ENCODE data around the gene COA7. TPM values are rescaled to one million over a fixed set of nuclear protein-coding genes. Genes with fewer than 3 reads are reported as not detected.
A peak's percentile ranks its signal among the peaks of the same experiment; 100 is the strongest.

COA7 gene
- total RNA-seq, 2 donors from 2014 or later, result 21.3 to 28.1 TPM

DNA sequence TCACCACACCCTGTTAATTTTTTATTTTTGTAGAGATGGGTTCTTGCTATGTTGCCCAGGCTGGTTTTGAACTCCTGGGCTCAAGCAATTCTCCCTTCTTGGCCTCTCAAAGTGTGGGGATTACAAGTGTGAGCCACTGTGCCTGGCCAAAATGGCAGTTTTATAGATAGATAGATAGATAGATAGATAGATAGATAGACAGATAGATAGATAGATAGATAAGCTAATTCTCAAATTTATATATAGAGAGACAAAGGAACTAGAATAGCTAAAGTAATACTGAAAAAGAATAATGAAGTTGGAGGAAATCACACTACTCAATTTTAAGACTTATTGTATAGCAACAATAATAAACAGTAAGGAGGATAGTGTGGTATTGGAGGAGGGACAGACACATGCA, 44.1 kb downstream of the COA7 start:
- ATAC-seq (no peak), DNase-seq (no peak)
- intact Hi-C loops (cut with DNase I, micrococcal nuclease), result no loop called here

DNA sequence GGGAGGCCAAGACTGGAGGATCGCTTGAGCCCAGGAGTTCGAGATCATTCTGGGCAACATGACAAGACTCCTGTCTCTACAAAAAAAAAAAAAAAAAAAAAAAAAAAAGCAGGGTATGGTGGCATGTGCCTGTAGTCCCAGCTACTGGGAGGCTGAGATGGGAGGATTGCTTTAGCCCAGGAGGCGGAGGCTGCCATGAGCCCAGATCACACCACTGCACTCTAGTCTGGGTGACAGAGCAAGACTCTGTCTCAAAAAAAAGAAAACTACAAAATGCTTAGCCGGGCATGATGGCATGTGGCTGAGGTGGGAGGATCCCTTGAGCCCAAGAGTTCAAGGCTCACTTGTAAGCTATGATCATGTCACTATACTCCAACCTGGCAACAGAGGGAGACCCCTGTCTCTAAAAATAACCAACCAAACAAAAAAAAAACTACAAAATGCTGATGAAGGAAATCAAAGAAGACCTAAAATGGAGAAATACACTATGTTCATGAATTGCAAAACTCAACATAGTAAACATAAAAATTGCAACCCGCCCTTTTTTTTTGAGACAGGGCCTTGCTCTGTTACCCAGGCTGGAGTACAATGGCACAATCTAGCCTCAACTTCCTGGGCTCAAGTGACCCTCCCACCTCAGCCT, 44.8 kb downstream of the COA7 start:
- DNase-seq (no peak), ATAC-seq (no peak)
- intact Hi-C loops (cut with DNase I, micrococcal nuclease), result no loop called here

DNA sequence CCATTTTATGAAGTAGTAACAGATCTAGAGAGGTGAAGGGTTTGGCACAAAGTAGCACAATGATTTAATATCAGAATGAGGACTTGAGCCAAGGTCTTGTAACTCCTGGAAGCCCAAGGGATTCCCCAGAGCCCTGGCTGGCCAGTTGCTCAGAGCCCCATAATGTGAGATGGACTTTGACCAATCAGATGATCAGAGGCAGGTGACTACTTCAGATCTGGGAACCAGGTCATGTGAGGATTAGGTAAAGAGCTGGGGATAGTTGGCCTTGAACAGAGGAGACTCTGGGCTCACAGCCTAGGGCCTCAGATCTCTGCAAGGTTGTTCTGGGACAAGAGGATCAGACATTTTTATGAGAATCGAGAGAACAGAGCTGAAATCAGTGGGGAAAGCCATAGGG, 46.2 kb downstream of the COA7 start:
- ATAC-seq (peak; percentile 71), DNase-seq (no peak)

DNA sequence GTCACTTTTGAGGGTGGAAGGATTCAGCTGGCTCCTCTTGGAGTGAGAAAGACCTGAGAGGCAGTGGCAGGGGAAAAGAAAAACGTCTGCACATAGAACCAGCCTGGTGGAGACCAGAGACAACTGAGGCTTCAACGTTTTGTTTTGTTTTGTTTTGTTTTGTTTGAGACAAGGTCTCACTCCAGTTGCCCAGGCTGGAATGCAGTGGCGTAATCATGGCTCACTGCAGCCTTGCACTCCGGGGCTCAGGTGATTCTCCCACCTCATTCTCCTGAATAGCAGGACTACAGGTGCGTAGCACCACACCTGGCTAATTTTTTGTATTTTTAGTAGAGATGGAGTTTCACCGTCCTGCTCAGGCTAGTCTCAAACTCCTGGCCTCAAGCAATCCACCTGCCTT, 52.9 kb downstream of the COA7 start:
- DNase-seq (no peak), ATAC-seq (no peak)
- intact Hi-C loops (cut with DNase I, micrococcal nuclease), result no loop called here

More for the DNA sequence above, 46.2 kb downstream of the COA7 start:
- intact Hi-C loops (cut with DNase I, micrococcal nuclease), result no loop called here

DNA sequence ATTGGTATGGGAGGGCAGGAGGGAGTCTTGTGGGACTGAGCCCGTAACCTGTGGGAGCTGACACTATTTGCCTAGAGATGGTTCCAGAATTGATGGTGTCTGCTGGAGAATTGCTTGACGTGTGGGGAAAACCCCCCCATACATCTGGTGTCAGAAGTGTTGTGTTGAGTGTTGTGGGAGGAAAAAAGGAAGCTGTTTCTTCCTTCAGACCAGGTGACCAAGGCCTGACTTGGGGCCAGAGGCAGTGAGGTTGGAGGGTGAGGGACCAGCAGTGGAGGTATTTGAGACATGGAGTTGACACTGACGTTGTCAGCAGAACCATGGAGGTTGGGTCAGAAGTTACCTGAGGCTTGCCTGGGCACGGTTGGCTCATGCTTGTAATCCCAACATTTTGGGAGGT, 56.8 kb downstream of the COA7 start:
- ATAC-seq (no peak), DNase-seq (no peak)
- intact Hi-C loops (cut with DNase I, micrococcal nuclease), result no loop called here

DNA sequence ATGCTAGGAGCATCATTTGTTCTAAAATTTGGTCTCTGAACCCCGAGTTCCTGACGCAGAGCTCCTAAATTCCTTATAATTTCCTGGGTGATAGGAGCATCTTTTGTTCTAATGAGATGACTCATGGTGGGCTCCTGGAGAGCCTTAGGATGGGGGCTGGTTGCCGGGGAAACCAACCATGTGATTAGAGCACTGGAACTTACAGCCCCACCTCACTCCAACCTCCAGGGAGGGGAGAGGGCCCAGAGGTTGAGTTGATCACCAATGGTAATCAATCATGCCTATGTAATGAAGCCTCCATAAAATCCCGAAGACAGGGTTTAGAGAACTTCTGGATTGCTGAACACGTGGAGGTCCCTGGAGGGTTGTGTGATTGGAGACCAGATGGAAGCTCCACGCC, 57.5 kb downstream of the COA7 start:
- no peak for ATAC-seq
- DNase-seq, result no peak
- intact Hi-C loops (cut with DNase I, micrococcal nuclease), result no loop called here

DNA sequence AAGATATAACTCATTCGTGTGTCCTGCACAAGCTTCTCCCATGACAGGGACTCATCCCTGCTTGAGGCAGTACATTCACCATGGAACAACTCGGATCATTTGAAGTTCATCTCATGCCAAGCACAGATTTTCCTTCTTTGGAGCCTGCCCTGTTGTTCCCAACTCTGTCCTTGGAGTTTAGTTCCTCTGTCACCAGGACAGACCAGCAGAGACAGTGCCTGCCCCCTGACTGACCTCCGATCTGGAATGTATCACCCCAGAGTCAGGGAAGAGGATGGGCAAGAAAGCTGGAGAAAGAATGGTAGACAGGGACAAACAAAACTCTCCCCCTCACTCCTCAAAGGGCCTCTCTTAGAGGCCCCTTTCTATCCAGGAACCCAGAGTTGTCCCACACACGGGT, 60.2 kb downstream of the COA7 start:
- DNase-seq (no peak), ATAC-seq (no peak)
- intact Hi-C loops (cut with DNase I, micrococcal nuclease), result no loop called here

DNA sequence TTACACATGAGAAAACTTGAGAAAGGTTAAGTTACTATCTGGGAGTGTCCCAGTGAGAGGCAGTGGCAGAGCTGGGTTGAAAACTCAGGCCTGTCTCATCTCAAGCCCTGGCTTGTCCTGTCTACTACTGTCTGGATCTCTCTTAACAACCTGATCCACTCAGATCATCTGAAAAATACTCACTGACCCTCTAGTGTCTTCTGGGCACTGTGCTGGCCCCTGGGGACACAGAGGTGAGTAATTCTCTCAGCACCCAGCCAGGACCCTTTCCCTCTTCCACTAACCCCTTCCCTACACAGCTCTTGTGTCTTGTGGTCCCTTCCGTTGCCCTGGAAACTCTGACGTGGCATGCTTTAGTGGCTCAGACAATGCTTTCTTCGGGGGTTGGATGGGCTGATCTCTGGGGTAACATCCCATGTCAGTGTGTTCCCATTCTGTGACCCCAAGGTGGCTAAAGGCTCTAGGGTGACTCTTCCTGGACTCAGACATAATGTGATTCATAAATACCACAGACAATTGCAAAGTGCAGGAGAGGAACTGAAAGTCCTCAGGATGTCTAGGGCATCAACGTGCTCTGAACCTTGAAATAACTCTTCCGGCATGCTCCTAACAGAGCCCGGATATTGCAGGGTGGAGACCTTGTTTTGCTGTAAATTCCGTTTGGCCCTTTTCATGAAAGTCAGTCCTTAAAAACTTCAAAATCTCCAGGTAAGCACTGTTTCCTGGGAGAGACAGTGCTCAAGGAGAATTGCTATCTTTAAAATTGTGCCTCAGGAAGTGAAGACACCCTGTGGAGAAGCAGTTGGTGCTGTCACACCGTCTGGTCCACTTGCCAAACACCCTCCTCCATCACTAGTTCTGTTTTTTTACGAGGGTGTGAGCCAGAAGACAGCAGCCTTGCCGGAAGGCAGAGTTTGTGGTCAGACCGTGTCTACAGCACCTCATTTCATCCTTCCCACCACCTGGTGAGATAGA, 61.1 kb downstream of the COA7 start:
- ATAC-seq (peak; percentile 51), DNase-seq (peak in 1 of 2 donors; percentile 12)
- intact Hi-C loops (cut with DNase I, micrococcal nuclease), result no loop called here

DNA sequence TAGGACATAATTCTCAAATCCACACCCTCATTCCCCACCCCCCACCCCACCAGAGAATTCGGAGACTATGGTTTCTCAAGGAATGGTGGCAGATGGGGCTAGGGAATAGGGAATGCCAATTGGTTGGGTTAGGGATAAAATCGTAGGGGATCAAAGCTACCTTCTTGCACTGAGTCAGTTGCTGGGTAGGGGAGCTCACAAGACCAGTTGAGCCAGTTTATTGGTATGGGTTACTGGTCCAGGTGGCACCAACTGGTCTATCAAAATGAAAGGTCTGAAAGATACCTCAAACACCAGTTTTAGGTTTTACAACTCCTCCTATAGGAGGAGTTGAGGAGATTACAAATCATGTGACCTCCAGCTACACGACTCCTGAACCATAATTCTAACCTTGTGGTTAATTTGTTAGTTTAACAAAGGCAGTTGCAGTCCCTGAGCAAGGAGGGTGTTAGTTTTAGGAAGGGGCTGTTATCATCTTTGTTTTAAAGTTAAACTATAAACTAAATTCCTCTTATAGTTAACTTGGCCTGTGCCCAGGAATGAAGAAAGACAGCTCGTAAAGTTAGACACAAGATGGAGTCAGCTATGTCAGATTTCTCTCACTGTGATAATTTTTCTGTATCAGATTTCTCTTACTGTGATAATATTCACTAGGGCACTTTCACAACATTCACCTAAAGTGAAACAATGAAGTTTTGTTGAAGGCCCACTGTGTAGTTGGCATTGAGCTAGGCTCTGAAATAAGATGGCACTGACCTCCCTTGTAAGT, 62.6 kb downstream of the COA7 start:
- no peak for DNase-seq
- intact Hi-C loops (cut with DNase I, micrococcal nuclease), result no loop called here
- ATAC-seq, result peak; percentile 54

Other genes with a start within 250 kb of the COA7 start
- gene TUT4, start 145.3 kb downstream of the COA7 start, total RNA-seq, result 10 to 100 TPM; 22.3 to 24.5 TPM
- 1 to 10 TPM; 1.4 to 3.0 TPM for gene GPX7, start 96.0 kb downstream of the COA7 start, total RNA-seq
- gene SHISAL2A, start 65.2 kb downstream of the COA7 start, total RNA-seq, result under 1 TPM; 0.34 to 0.45 TPM
- 10 to 100 TPM; 29.0 to 30.3 TPM for gene ZYG11B, start 28.1 kb upstream of the COA7 start, total RNA-seq
- gene ZYG11A, start 144.4 kb upstream of the COA7 start, total RNA-seq, result under 1 TPM; 0.06 to 0.12 TPM
- 100 to 1,000 TPM; 136 to 159 TPM for gene ECHDC2, start 223.4 kb upstream of the COA7 start, total RNA-seq
- 100 to 1,000 TPM; 303 to 312 TPM for gene SCP2, start 228.9 kb upstream of the COA7 start, total RNA-seq

All from left colon (tissue), 2 donors.